HG03135 (cell line): ENCODE measurements around the gene RPL22L1.
"Not testable (repeated sequence)": the region's sequence is repeated elsewhere in the genome, so short reads cannot be mapped to it uniquely, and the experiment has no call there.

Experiments
- ATAC-seq: cut with Tn5 transposase; IDR thresholded peaks from one replicate; pipeline ENCODE4 v1.9.1; 2021; ENCODE audit warnings: mild to moderate bottlenecking, moderate library complexity; ENCODE audit not compliant: unreplicated experiment

The RPL22L1 gene

GRCh38 chr3:170836491-170836890 lies 33.5 kb downstream of the RPL22L1 start:
- no peak for ATAC-seq

- ATAC-seq = no peak
These were observed 34.7 kb downstream of the RPL22L1 start for GRCh38 chr3:170835336-170835735.

- ATAC-seq = no peak
These were observed 39.4 kb downstream of the RPL22L1 start for GRCh38 chr3:170830580-170830979.

GRCh38 chr3:170829546-170830272 lies 40.3 kb downstream of the RPL22L1 start:
- ATAC-seq = no peak

- ATAC-seq = no peak
These were observed 43.9 kb downstream of the RPL22L1 start for GRCh38 chr3:170826047-170826446.

- ATAC-seq = not testable (repeated sequence)
These were observed 46.4 kb downstream of the RPL22L1 start for GRCh38 chr3:170823562-170823961.

GRCh38 chr3:170818325-170818724 lies 51.7 kb downstream of the RPL22L1 start:
- ATAC-seq = not testable (repeated sequence)

- not testable (repeated sequence) for ATAC-seq
These were observed 52.5 kb downstream of the RPL22L1 start for GRCh38 chr3:170817471-170817870.

GRCh38 chr3:170816841-170817240 lies 53.2 kb downstream of the RPL22L1 start:
- ATAC-seq = no peak

- no peak for ATAC-seq
These were observed 53.7 kb downstream of the RPL22L1 start for GRCh38 chr3:170816341-170816740.

GRCh38 chr3:170815936-170816335 lies 54.1 kb downstream of the RPL22L1 start:
- no peak for ATAC-seq

- no peak for ATAC-seq
These were observed 54.7 kb downstream of the RPL22L1 start for GRCh38 chr3:170815340-170815739.
